Measurements from ENCODE around the gene SIN3A.

- TF ChIP-seq RAD21 (IDR thresholded peaks at IDR 0.05; ENCODE audit: low read length) (no peak), POLR2A (IDR thresholded peaks at IDR 0.05; ENCODE audit: low read depth, low read length) (no peak), CTCF (conservative IDR thresholded peaks at IDR 0.05; ENCODE audit: low read depth, low read length) (no peak), MXI1 (IDR thresholded peaks at IDR 0.05; ENCODE audit: borderline replicate concordance, low read depth, low read length) (no peak), RFX5 (IDR thresholded peaks at IDR 0.05; ENCODE audit: low read depth, low read length) (no peak), USF2 (IDR thresholded peaks at IDR 0.05; ENCODE audit: low read depth, low read length) (no peak), RCOR1 (IDR thresholded peaks at IDR 0.05; ENCODE audit: insufficient replicate concordance, low read length) (no peak), CEBPB (IDR thresholded peaks at IDR 0.05; ENCODE audit: low read depth, low read length) (no peak), MAZ (IDR thresholded peaks at IDR 0.05; ENCODE audit: borderline replicate concordance, low read depth, low read length) (no peak), ELK1 (IDR thresholded peaks at IDR 0.05; ENCODE audit: borderline replicate concordance, low read depth, low read length) (no peak)
Observed at GRCh38 chr15:75479670-75480069, 28.2 kb upstream of the SIN3A start.

Data from IMR-90 (cell line).